Breast epithelium (tissue), 3 donors: ENCODE results near the gene HMCN2.

Source experiments
- CTCF ChIP-seq, 3 donors: fragments of 450-650 bp; IDR thresholded peaks; one replicate each; pipeline ENCODE4 v1.5.1; 2016 to 2017; ENCODE audit warnings: antibody characterized with exemption in 3 of 3, mild to moderate bottlenecking in 3 of 3, moderate library complexity in 3 of 3
- POLR2A ChIP-seq: fragments of 450-650 bp; IDR thresholded peaks from one replicate; pipeline ENCODE4 v1.6.1; 2016; ENCODE audit warnings: antibody characterized with exemption, mild to moderate bottlenecking, moderate library complexity

GRCh38 chr9:130378875-130379648, 113.5 kb downstream of the HMCN2 start:
- TF ChIP-seq POLR2A (no peak), CTCF (IDR thresholded peaks at IDR 0.05) (no peak)
